Epithelial cell of esophagus (primary cell): ENCODE measurements around the gene CENPP.

ENCODE experiments used
- DNase-seq: peaks from one replicate; pipeline ENCODE4 v3.0.0; 2010; ENCODE audit warnings: low read depth
- H3K4me3 ChIP-seq: 2 replicates; pipeline ENCODE4 v1.5.1; 2011; ENCODE audit warnings: mild to moderate bottlenecking, low read length, control low read depth
- CTCF ChIP-seq: IDR thresholded peaks from 2 replicates; pipeline ENCODE4 v1.5.1; 2011; ENCODE audit warnings: low read depth, mild to moderate bottlenecking, low read length, control low read depth, inconsistent platforms; ENCODE audit not compliant: insufficient read depth; ENCODE audit errors: missing control alignments

Gene CENPP

GRCh38 chr9:92295827-92296258, 29.9 kb upstream of the CENPP start:
- no peak for TF ChIP-seq CTCF
- DNase-seq, result peak; percentile 84
- no peak overlapping the region for H3K4me3 ChIP-seq

GRCh38 chr9:92297611-92298010, 28.1 kb upstream of the CENPP start:
- H3K4me3 ChIP-seq, result no peak overlapping the region
- no peak for TF ChIP-seq CTCF
- no peak for DNase-seq

- DNase-seq, result no peak
- no peak overlapping the region for H3K4me3 ChIP-seq
- TF ChIP-seq CTCF, result no peak
These were observed 27.7 kb upstream of the CENPP start for GRCh38 chr9:92298036-92298435.

- no peak for DNase-seq
- TF ChIP-seq CTCF, result no peak
These were observed 26.6 kb upstream of the CENPP start for GRCh38 chr9:92299116-92299515.

GRCh38 chr9:92300936-92301335, 24.8 kb upstream of the CENPP start:
- DNase-seq, result no peak
- no peak for TF ChIP-seq CTCF
- no peak overlapping the region for H3K4me3 ChIP-seq

More at GRCh38 chr9:92299116-92299515, 26.6 kb upstream of the CENPP start:
- no peak overlapping the region for H3K4me3 ChIP-seq

GRCh38 chr9:92308893-92309292, 16.9 kb upstream of the CENPP start:
- H3K4me3 ChIP-seq, result no peak overlapping the region
- no peak for DNase-seq
- no peak for TF ChIP-seq CTCF

- no peak for TF ChIP-seq CTCF
- no peak for DNase-seq
- H3K4me3 ChIP-seq, result no peak overlapping the region
These were observed 15.2 kb upstream of the CENPP start for GRCh38 chr9:92310562-92310961.
